IMR-90 (cell line): Measurements from ENCODE around the gene MFSD12. TPM values are rescaled to one million over a fixed set of nuclear protein-coding genes. Genes with fewer than 3 reads are reported as not detected.

Experiments used
- ATAC-seq: fragments of 200-7000 bp; cut with Tn5 transposase; 2 replicates; pipeline ENCODE4 v1.9.1; 2020; ENCODE audit warnings: low read depth, mild to moderate bottlenecking, moderate library complexity
- BruUV-seq: library from RNA; stranded (reverse); fragments of 400-500 nt; replicated peaks from 2 replicates; lab custom pipeline; 2021; lab: Mats Ljungman, UMichigan
- CTCF ChIA-PET: fragments of 300-600 bp; formaldehyde crosslinking; extraction: SDS; loops from one replicate; lab custom pipeline; 2021; ENCODE audit warnings: antibody characterized with exemption; lab: Yijun Ruan, JAX
- POLR2A ChIA-PET: fragments of 300-600 bp; sonication (Branson Sonifier 250); formaldehyde crosslinking; loops from one replicate; lab custom pipeline; 2022; ENCODE audit warnings: antibody characterized with exemption; ENCODE audit not compliant: unreplicated experiment; lab: Charles Lee
- DNase-seq: peaks from one replicate; pipeline ENCODE4 v3.0.0; 2013
- H2AFZ ChIP-seq: replicated peaks from 2 replicates; pipeline ENCODE3; 2013; ENCODE audit warnings: low read length, mild to moderate bottlenecking; ENCODE audit not compliant: poor library complexity
- H2AK5ac ChIP-seq: 2 replicates; pipeline ENCODE4 v1.6.1; 2013; ENCODE audit warnings: low read depth, low read length, inconsistent platforms
- H2AK9ac ChIP-seq: replicated peaks from 2 replicates; pipeline ENCODE3; 2013; ENCODE audit warnings: mild to moderate bottlenecking, low read depth, low read length, moderate library complexity; ENCODE audit not compliant: poor library complexity
- H2BK120ac ChIP-seq: 2 replicates; pipeline ENCODE4 v1.6.1; 2013; ENCODE audit warnings: low read depth, low read length, inconsistent platforms
- H2BK15ac ChIP-seq: 3 replicates; pipeline ENCODE4 v1.6.1; 2013; ENCODE audit warnings: low read depth, low read length, inconsistent platforms
- H2BK20ac ChIP-seq: 2 replicates; pipeline ENCODE4 v1.6.1; 2013; ENCODE audit warnings: low read depth, mild to moderate bottlenecking, inconsistent platforms, low read length, moderate library complexity
- H2BK5ac ChIP-seq: 2 replicates; pipeline ENCODE4 v1.6.1; 2013; ENCODE audit warnings: mild to moderate bottlenecking, low read depth, low read length, inconsistent platforms; ENCODE audit not compliant: poor library complexity, severe bottlenecking
- H3K14ac ChIP-seq: replicated peaks from 2 replicates; pipeline ENCODE4 v1.6.1; 2013; ENCODE audit warnings: low read depth, low read length, inconsistent platforms
- H3K18ac ChIP-seq: 2 replicates; pipeline ENCODE4 v1.6.1; 2013; ENCODE audit warnings: low read depth, low read length, control low read depth
- H3K23ac ChIP-seq: 2 replicates; pipeline ENCODE4 v1.6.1; 2013; ENCODE audit warnings: low read depth, low read length, inconsistent platforms
- H3K27ac ChIP-seq: 2 replicates; pipeline ENCODE4 v1.5.1; 2013; ENCODE audit warnings: mild to moderate bottlenecking, control low read depth, low read length; ENCODE audit not compliant: insufficient read depth
- H3K27me3 ChIP-seq: 2 replicates; pipeline ENCODE4 v1.6.1; 2013; ENCODE audit warnings: low read length; ENCODE audit not compliant: control insufficient read depth, insufficient read depth
- H3K36me3 ChIP-seq: 2 replicates; pipeline ENCODE4 v1.6.1; 2013; ENCODE audit warnings: low read length, mixed read lengths; ENCODE audit not compliant: control insufficient read depth, insufficient read depth
- H3K4ac ChIP-seq: 2 replicates; pipeline ENCODE4 v1.6.1; 2013; ENCODE audit warnings: low read depth, low read length, inconsistent platforms
- H3K4me1 ChIP-seq: 2 replicates; pipeline ENCODE4 v1.6.1; 2013; ENCODE audit warnings: low read length, mixed read lengths; ENCODE audit not compliant: control insufficient read depth, insufficient read depth
- H3K4me2 ChIP-seq: 2 replicates; pipeline ENCODE4 v1.6.1; 2013; ENCODE audit warnings: low read depth, mild to moderate bottlenecking, control low read depth, low read length, moderate library complexity
- H3K4me3 ChIP-seq: 2 replicates; pipeline ENCODE4 v1.5.1; 2013; ENCODE audit warnings: low read depth, mild to moderate bottlenecking, control low read depth, low read length, moderate library complexity; ENCODE audit not compliant: insufficient read depth
- H3K56ac ChIP-seq: 2 replicates; pipeline ENCODE4 v1.6.1; 2013; ENCODE audit warnings: low read length, inconsistent platforms; ENCODE audit not compliant: insufficient read depth; ENCODE audit errors: extremely low read depth
- H3K79me1 ChIP-seq, 2 experiments: 2 replicates each; pipeline ENCODE4 v1.6.1; 2013; ENCODE audit warnings: low read length in 2 of 2, inconsistent platforms in 1 of 2, low read depth in 1 of 2
- H3K9ac ChIP-seq: 2 replicates; pipeline ENCODE4 v1.6.1; 2013; ENCODE audit warnings: low read depth, low read length, control low read depth
- H3K9me1 ChIP-seq: 2 replicates; pipeline ENCODE4 v1.6.1; 2013; ENCODE audit warnings: low read length, inconsistent platforms; ENCODE audit not compliant: insufficient read depth
- H3K9me3 ChIP-seq: 2 replicates; pipeline ENCODE4 v1.6.1; 2013; ENCODE audit warnings: low read length; ENCODE audit not compliant: control insufficient read depth, insufficient read depth
- H4K20me1 ChIP-seq: 2 replicates; pipeline ENCODE4 v1.6.1; 2013; ENCODE audit warnings: low read length, inconsistent platforms; ENCODE audit not compliant: insufficient read depth
- H4K5ac ChIP-seq: 2 replicates; pipeline ENCODE4 v1.6.1; 2013; ENCODE audit warnings: mild to moderate bottlenecking, low read depth, low read length, control low read depth
- H4K8ac ChIP-seq, 2 experiments: 2 replicates each; pipeline ENCODE4 v1.6.1; 2013; ENCODE audit warnings: low read depth in 2 of 2, low read length in 2 of 2, control low read depth in 1 of 2, inconsistent platforms in 1 of 2
- H4K91ac ChIP-seq: 2 replicates; pipeline ENCODE4 v1.6.1; 2013; ENCODE audit warnings: low read depth, low read length, inconsistent platforms; ENCODE audit not compliant: insufficient read depth
- BHLHE40 ChIP-seq: fragments of 150-350 bp; IDR thresholded peaks from 2 replicates; pipeline ENCODE4 v1.6.1; 2016; ENCODE audit warnings: mild to moderate bottlenecking, low read depth, low read length
- CEBPB ChIP-seq: IDR thresholded peaks from 2 replicates; pipeline ENCODE4 v1.6.1; 2012; ENCODE audit warnings: low read depth, low read length, improper control_type of control experiment
- CHD1 ChIP-seq: IDR thresholded peaks from 2 replicates; pipeline ENCODE4 v1.6.1; 2012; ENCODE audit warnings: low read depth, low read length, improper control_type of control experiment
- FOS ChIP-seq: fragments of 150-350 bp; IDR thresholded peaks from 2 replicates; pipeline ENCODE4 v1.6.1; 2016; ENCODE audit warnings: low read depth, low read length
- MAFK ChIP-seq: IDR thresholded peaks from 2 replicates; pipeline ENCODE4 v1.6.1; 2012; ENCODE audit warnings: low read depth, low read length, improper control_type of control experiment
- MAZ ChIP-seq: IDR thresholded peaks from 2 replicates; pipeline ENCODE4 v1.6.1; 2012; ENCODE audit warnings: low read depth, mild to moderate bottlenecking, low read length, improper control_type of control experiment, moderate library complexity, borderline replicate concordance
- NFE2L2 ChIP-seq: fragments of 150-350 bp; IDR thresholded peaks from 2 replicates; pipeline ENCODE4 v1.6.1; 2016; ENCODE audit warnings: low read depth, mild to moderate bottlenecking, low read length
- POLR2A ChIP-seq: IDR thresholded peaks from 2 replicates; pipeline ENCODE4 v1.6.1; 2012; ENCODE audit warnings: mild to moderate bottlenecking, low read depth, low read length
- RAD21 ChIP-seq: IDR thresholded peaks from 2 replicates; pipeline ENCODE4 v1.6.1; 2012; ENCODE audit warnings: low read length, improper control_type of control experiment
- RCOR1 ChIP-seq: IDR thresholded peaks from 2 replicates; pipeline ENCODE4 v1.6.1; 2012; ENCODE audit warnings: mild to moderate bottlenecking, low read length, improper control_type of control experiment; ENCODE audit not compliant: insufficient replicate concordance
- RFX5 ChIP-seq: IDR thresholded peaks from 2 replicates; pipeline ENCODE4 v1.8.0; 2012; ENCODE audit warnings: low read depth, mild to moderate bottlenecking, low read length, moderate library complexity
- SMC3 ChIP-seq: fragments of 150-350 bp; IDR thresholded peaks from 2 replicates; pipeline ENCODE4 v1.6.1; 2016; ENCODE audit warnings: low read depth, mild to moderate bottlenecking, antibody characterized with exemption, low read length, moderate library complexity
- WGBS, 2 experiments: methylation state at CpG; one replicate each; pipeline versions ENCODE4 v1.1.5 to v1.1.7; 2013; ENCODE audit warnings: missing lambda C conversion rate in 2 of 2; ENCODE audit not compliant: insufficient read length in 1 of 2; ENCODE audit errors: extremely low coverage in 2 of 2; 5-methylcytosine and 5-hydroxymethylcytosine counted together
- dilution Hi-C: fragments of 300-500 bp; cut with HindIII; formaldehyde crosslinking; loops from one replicate; pipeline ENCODE4 v1.14.3; 2018; ENCODE audit warnings: low sequenced_read_pairs; ENCODE audit not compliant: unreplicated experiment
- in situ Hi-C: fragments of 300-500 bp; cut with MboI; formaldehyde crosslinking; loops from 3 replicates; pipeline ENCODE4 v1.14.3; 2019; ENCODE audit warnings: low sequenced_read_pairs, inconsistent platforms, mixed read lengths
- intact Hi-C: fragments of 100-400 bp; cut with micrococcal nuclease; formaldehyde crosslinking; loops from 2 replicates; pipeline ENCODE4 v1.10.0; 2022
- polyA plus RNA-seq, 3 experiments: library from polyadenylated mRNA; depleted of rRNA; stranded (reverse); fragments of >200 nt; gene quantifications; 2 replicates each; pipeline ENCODE4 v1.2.3, GENCODE V29; 2012; ENCODE audit warnings: low replicate concordance in 1 of 3
- total RNA-seq: library from RNA; depleted of rRNA; stranded (reverse); fragments of >200 nt; gene quantifications from 2 replicates; pipeline ENCODE4 v1.2.3, GENCODE V29; 2012
- TF ChIP-seq, protein P1 (sequence below): fragments of 150-350 bp; IDR thresholded peaks from 2 replicates; pipeline ENCODE4 v1.6.1; 2017; ENCODE audit warnings: mild to moderate bottlenecking, antibody characterized with exemption, low read length, low read depth
- TF ChIP-seq, protein P2 (sequence below): conservative IDR thresholded peaks from 2 replicates; pipeline ENCODE4 v1.5.1; 2012; ENCODE audit warnings: mild to moderate bottlenecking, low read depth, low read length, improper control_type of control experiment
- TF ChIP-seq, protein P3 (sequence below): fragments of 150-350 bp; IDR thresholded peaks from 2 replicates; pipeline ENCODE4 v1.6.1; 2016; ENCODE audit warnings: low read depth, mild to moderate bottlenecking, low read length, moderate library complexity, borderline replicate concordance

Gene MFSD12
- total and polyA plus RNA-seq, 2 of the 4 experiments (the other 2 are of a cell fraction) = 20.4 to 77.2 TPM

DNA sequence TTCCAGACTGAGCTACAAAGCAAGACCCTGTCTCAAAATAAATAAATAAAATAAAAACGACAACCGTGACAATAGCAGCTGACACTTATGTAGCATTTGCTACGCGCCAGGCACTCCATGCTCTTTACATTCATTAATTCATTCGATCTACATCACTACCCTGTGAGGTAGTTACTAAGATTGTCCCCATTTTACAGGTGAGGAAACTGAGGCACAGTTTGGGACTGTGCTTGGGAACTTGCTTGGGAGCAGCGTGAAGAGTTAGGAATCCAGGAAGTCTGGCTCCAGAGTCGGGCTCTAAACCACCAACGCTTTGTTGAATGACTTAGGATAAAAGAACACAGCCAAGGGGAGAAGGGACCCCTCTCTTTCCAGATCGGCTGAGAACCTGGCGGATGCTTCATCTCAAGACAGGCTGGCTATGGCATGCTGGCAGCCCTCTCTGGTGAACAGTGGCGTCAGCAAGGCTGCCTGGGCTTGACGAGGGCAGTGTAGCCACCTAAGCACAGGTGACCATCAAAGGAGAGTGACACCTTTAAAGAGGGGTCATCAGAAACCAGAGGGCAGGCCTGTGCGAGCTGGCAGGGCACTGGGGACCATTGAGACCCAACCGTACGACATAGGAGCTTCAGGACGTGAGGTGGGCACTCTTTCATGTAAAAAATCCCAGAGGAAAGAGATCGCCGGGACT is 57.5 kb downstream of the MFSD12 start:
- H4K91ac ChIP-seq = peak overlapping the region; percentile 43; the same call in 1 of the 2 replicates
- peak overlapping the region; percentile 82 for H3K4me2 ChIP-seq
- ChIA-PET POLR2A (no interaction called here), CTCF (no interaction called here)
- H2BK120ac ChIP-seq = no peak overlapping the region; the same call in 1 of the 2 replicates
- no peak overlapping the region for H3K18ac ChIP-seq
- H3K79me1 ChIP-seq = peaks cover 8 to 42% of the 10 kb centered on the region in 2 experiments; a peak in 3 of 4 replicates
- no peaks in the 10 kb centered on the region for H3K27me3 ChIP-seq
- intact Hi-C loops = no loop called here
- no peaks in the 10 kb centered on the region for H3K4me1 ChIP-seq
- peak overlapping the region; percentile 93 for H3K9ac ChIP-seq
- no peak overlapping the region for H2BK20ac ChIP-seq
- peak overlapping the region; percentile 97 for H2AFZ ChIP-seq
- peaks cover 10% of the 10 kb centered on the region for H3K36me3 ChIP-seq
- H3K9me1 ChIP-seq = peaks cover 8% of the 10 kb centered on the region; the same call in 1 of the 2 replicates
- H4K8ac ChIP-seq = peak overlapping the region; percentile 54 to 96
- ATAC-seq = no peak; the same call in 1 of the 2 replicates
- no peak overlapping the region for H2BK15ac ChIP-seq
- H2BK5ac ChIP-seq = no peak overlapping the region
- peak overlapping the region; percentile 96 for H2AK5ac ChIP-seq
- dilution Hi-C loops = no loop called here
- H4K20me1 ChIP-seq = no peaks in the 10 kb centered on the region
- peak overlapping the region; percentile 53 for H4K5ac ChIP-seq
- no peaks in the 10 kb centered on the region for H3K9me3 ChIP-seq
- H3K4me3 ChIP-seq = peak overlapping the region; percentile 57
- peak overlapping the region; percentile 86 for H3K14ac ChIP-seq
- in situ Hi-C loops = loop anchor here (25.0 kb wide), 1 partner anchor 538 kb away; no protein-coding TSS in a partner anchor
- H3K4ac ChIP-seq = peak overlapping the region; percentile 80
- H2AK9ac ChIP-seq = peak overlapping the region; percentile 95
- WGBS, 2 experiments = 8% methylated on average over 5 of the region's 18 CpGs; no CpG with 5 or more reads in 1 of the 2 experiments
- H3K27ac ChIP-seq = peak overlapping the region; percentile 89
- DNase-seq = no peak
- peak overlapping the region; percentile 36; the same call in 1 of the 2 replicates for H3K56ac ChIP-seq
- BruUV-seq = no TSS peak
- peak overlapping the region; percentile 85 for H3K23ac ChIP-seq
- TF ChIP-seq MAZ = no peak
- TF ChIP-seq CEBPB = no peak
- no peak for TF ChIP-seq RCOR1
- no peak for TF ChIP-seq RAD21
- TF ChIP-seq, protein P1, sequence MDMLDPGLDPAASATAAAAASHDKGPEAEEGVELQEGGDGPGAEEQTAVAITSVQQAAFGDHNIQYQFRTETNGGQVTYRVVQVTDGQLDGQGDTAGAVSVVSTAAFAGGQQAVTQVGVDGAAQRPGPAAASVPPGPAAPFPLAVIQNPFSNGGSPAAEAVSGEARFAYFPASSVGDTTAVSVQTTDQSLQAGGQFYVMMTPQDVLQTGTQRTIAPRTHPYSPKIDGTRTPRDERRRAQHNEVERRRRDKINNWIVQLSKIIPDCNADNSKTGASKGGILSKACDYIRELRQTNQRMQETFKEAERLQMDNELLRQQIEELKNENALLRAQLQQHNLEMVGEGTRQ = no peak
- TF ChIP-seq SMC3 = no peak
- TF ChIP-seq NFE2L2 = no peak
- no peak for TF ChIP-seq FOS
- TF ChIP-seq MAFK = no peak
- TF ChIP-seq RFX5 = no peak
- TF ChIP-seq POLR2A = no peak
- TF ChIP-seq, protein P2, sequence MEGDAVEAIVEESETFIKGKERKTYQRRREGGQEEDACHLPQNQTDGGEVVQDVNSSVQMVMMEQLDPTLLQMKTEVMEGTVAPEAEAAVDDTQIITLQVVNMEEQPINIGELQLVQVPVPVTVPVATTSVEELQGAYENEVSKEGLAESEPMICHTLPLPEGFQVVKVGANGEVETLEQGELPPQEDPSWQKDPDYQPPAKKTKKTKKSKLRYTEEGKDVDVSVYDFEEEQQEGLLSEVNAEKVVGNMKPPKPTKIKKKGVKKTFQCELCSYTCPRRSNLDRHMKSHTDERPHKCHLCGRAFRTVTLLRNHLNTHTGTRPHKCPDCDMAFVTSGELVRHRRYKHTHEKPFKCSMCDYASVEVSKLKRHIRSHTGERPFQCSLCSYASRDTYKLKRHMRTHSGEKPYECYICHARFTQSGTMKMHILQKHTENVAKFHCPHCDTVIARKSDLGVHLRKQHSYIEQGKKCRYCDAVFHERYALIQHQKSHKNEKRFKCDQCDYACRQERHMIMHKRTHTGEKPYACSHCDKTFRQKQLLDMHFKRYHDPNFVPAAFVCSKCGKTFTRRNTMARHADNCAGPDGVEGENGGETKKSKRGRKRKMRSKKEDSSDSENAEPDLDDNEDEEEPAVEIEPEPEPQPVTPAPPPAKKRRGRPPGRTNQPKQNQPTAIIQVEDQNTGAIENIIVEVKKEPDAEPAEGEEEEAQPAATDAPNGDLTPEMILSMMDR = no peak
- no peak for TF ChIP-seq BHLHE40
- TF ChIP-seq, protein P3, sequence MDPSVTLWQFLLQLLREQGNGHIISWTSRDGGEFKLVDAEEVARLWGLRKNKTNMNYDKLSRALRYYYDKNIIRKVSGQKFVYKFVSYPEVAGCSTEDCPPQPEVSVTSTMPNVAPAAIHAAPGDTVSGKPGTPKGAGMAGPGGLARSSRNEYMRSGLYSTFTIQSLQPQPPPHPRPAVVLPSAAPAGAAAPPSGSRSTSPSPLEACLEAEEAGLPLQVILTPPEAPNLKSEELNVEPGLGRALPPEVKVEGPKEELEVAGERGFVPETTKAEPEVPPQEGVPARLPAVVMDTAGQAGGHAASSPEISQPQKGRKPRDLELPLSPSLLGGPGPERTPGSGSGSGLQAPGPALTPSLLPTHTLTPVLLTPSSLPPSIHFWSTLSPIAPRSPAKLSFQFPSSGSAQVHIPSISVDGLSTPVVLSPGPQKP = no peak
- TF ChIP-seq CHD1 = no peak
